Endodermal cell (in vitro differentiated cells): ENCODE measurements around the gene MYLK3. TPM values are rescaled to one million over a fixed set of nuclear protein-coding genes. Genes with fewer than 3 reads are reported as not detected.

ENCODE experiments used
- DNase-seq: peaks from one replicate; pipeline ENCODE4 v3.0.0-alpha.2; 2017
- H3K27ac ChIP-seq: 2 replicates; pipeline ENCODE4 v1.5.1; 2013; ENCODE audit warnings: mild to moderate bottlenecking, low read depth, low read length, moderate library complexity
- H3K27me3 ChIP-seq: 2 replicates; pipeline ENCODE4 v1.6.1; 2013; ENCODE audit warnings: mild to moderate bottlenecking, low read length, moderate library complexity; ENCODE audit not compliant: insufficient read depth, control insufficient read depth, poor library complexity, severe bottlenecking
- H3K36me3 ChIP-seq: 2 replicates; pipeline ENCODE4 v1.7.0; 2013; ENCODE audit warnings: mild to moderate bottlenecking, low read length, moderate library complexity; ENCODE audit not compliant: control insufficient read depth, insufficient read depth
- H3K4me1 ChIP-seq: one replicate; pipeline ENCODE4 v1.7.0; 2013; ENCODE audit warnings: low read length; ENCODE audit not compliant: control insufficient read depth, insufficient read depth
- H3K4me3 ChIP-seq: 2 replicates; pipeline ENCODE4 v1.5.1; 2013; ENCODE audit warnings: mild to moderate bottlenecking, low read length, moderate library complexity
- H3K9ac ChIP-seq: 2 replicates; pipeline ENCODE4 v1.6.1; 2013; ENCODE audit warnings: mild to moderate bottlenecking, low read length, moderate library complexity; ENCODE audit not compliant: poor library complexity, severe bottlenecking; ENCODE audit errors: extremely low read depth
- H3K9me3 ChIP-seq: 2 replicates; pipeline ENCODE4 v1.6.1; 2013; ENCODE audit warnings: mild to moderate bottlenecking, low read length, moderate library complexity; ENCODE audit not compliant: control insufficient read depth
- H3K27ac Mint-ChIP-seq: 2 replicates; pipeline ENCODE4 v1.8.0; 2020; ENCODE audit warnings: mixed read lengths
- H3K27me3 Mint-ChIP-seq: 2 replicates; pipeline ENCODE4 v1.8.0; 2021; ENCODE audit warnings: mild to moderate bottlenecking, mixed read lengths; ENCODE audit not compliant: insufficient read depth
- H3K36me3 Mint-ChIP-seq: 2 replicates; pipeline ENCODE4 v1.8.0; 2020; ENCODE audit warnings: low read depth, mixed read lengths
- H3K4me1 Mint-ChIP-seq: 2 replicates; pipeline ENCODE4 v1.8.0; 2020; ENCODE audit warnings: mixed read lengths
- H3K4me3 Mint-ChIP-seq: 2 replicates; pipeline ENCODE4 v1.8.0; 2020; ENCODE audit warnings: mild to moderate bottlenecking, moderate library complexity, mixed read lengths
- H3K9me3 Mint-ChIP-seq: 2 replicates; pipeline ENCODE4 v1.8.0; 2020; ENCODE audit warnings: mild to moderate bottlenecking, mixed read lengths
- CTCF ChIP-seq: fragments of 200-600 bp; sonication (generic); conservative IDR thresholded peaks from 2 replicates; pipeline ENCODE4 v1.5.0; 2021; ENCODE audit warnings: antibody characterized with exemption, mild to moderate bottlenecking
- WGBS, 2 experiments: methylation state at CpG; one replicate each; pipeline versions ENCODE4 v1.1.5 to v1.1.7; 2013; ENCODE audit warnings: missing lambda C conversion rate in 2 of 2, mixed read lengths in 1 of 2; ENCODE audit not compliant: insufficient coverage in 1 of 2, insufficient read length in 1 of 2; 5-methylcytosine and 5-hydroxymethylcytosine counted together
- total RNA-seq, 2 donors: library from RNA; stranded (reverse); fragmentation: NEBNext Ultra II Directional in 1 of 2; extraction: Animal tissue kit (Norgen Biotek cat#: 25700) in 1 of 2; gene quantifications; 2 replicates in 1 of 2; 3 replicates in 1 of 2; pipeline ENCODE4 v1.2.1, GENCODE V29; 2021

The MYLK3 gene
- total RNA-seq, 2 donors from 2014 or later, result 2.3 to 4.0 TPM

DNA sequence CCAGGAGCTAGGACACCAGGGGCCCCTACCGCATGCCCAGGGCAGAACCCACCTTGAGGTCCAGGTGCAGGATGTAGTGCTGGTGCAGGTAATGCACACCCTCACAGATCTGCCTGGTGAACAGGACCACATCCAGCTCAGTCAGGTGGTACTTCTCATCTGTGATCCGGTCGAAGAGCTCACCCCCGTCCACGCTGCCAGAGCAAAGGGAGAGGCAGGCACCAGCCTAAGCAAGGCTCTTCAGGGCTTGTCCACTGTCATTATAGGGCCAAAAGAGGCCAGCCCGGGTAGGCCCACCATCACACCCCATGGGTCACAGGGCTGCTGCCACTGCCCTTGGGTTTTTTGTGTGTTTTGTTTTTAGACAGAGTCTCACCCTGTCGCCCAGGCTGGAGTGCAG, 21.0 kb downstream of the MYLK3 start:
- WGBS, 2 experiments, result 90 to 92% methylated on average over 5 to 7 of the region's 7 CpGs
- H3K9ac ChIP-seq, result no peak overlapping the region
- no peaks in the 10 kb centered on the region for H3K36me3 ChIP-seq
- H3K27ac ChIP-seq, result no peak overlapping the region
- H3K27me3 ChIP-seq, result no peaks in the 10 kb centered on the region
- peaks cover 22% of the 10 kb centered on the region for H3K9me3 ChIP-seq
- Mint-ChIP-seq H3K27ac (no peak overlapping the region), H3K27me3 (no peaks in the 10 kb centered on the region), H3K36me3 (peaks cover 10% of the 10 kb centered on the region), H3K4me1 (no peaks in the 10 kb centered on the region), H3K4me3 (no peak overlapping the region), H3K9me3 (peaks cover 24% of the 10 kb centered on the region)
- no peak overlapping the region for H3K4me3 ChIP-seq
- TF ChIP-seq CTCF, result no peak
- no peaks in the 10 kb centered on the region for H3K4me1 ChIP-seq
- no peak for DNase-seq

GRCh38 chr16:46721885-46722284, 26.3 kb downstream of the MYLK3 start:
- Histone ChIP-seq H3K27ac (no peak overlapping the region), H3K4me1 (no peaks in the 10 kb centered on the region), H3K9me3 (peaks cover 22% of the 10 kb centered on the region), H3K27me3 (no peaks in the 10 kb centered on the region), H3K36me3 (no peaks in the 10 kb centered on the region), H3K4me3 (no peak overlapping the region), H3K9ac (no peak overlapping the region)
- peaks cover 24% of the 10 kb centered on the region for H3K9me3 Mint-ChIP-seq
- peaks cover 10% of the 10 kb centered on the region for H3K36me3 Mint-ChIP-seq
- H3K4me1 Mint-ChIP-seq, result no peaks in the 10 kb centered on the region
- TF ChIP-seq CTCF, result no peak
- no peak for DNase-seq
- 90% methylated on average over 4 of the region's 4 CpGs; no CpG with 5 or more reads in 1 of the 2 experiments for WGBS, 2 experiments
- no peaks in the 10 kb centered on the region for H3K27me3 Mint-ChIP-seq
- no peak overlapping the region for H3K27ac Mint-ChIP-seq
- H3K4me3 Mint-ChIP-seq, result no peak overlapping the region

GRCh38 chr16:46720619-46721018, 27.5 kb downstream of the MYLK3 start:
- Mint-ChIP-seq H3K9me3 (peaks cover 19% of the 10 kb centered on the region), H3K36me3 (peaks cover 6% of the 10 kb centered on the region), H3K4me3 (no peak overlapping the region), H3K27ac (peak overlapping the region; percentile 16), H3K4me1 (no peaks in the 10 kb centered on the region), H3K27me3 (no peaks in the 10 kb centered on the region)
- H3K9ac ChIP-seq, result no peak overlapping the region
- no peaks in the 10 kb centered on the region for H3K36me3 ChIP-seq
- H3K27me3 ChIP-seq, result no peaks in the 10 kb centered on the region
- peaks cover 19% of the 10 kb centered on the region for H3K9me3 ChIP-seq
- no peak overlapping the region for H3K4me3 ChIP-seq
- no peak for DNase-seq
- TF ChIP-seq CTCF, result no peak
- no peak overlapping the region for H3K27ac ChIP-seq
- H3K4me1 ChIP-seq, result no peaks in the 10 kb centered on the region
- WGBS, 2 experiments, result 94% methylated on average over 2 of the region's 2 CpGs; no CpG with 5 or more reads in 1 of the 2 experiments
